ENCODE results near the gene WDR73. TPM values are rescaled to one million over a fixed set of nuclear protein-coding genes. Genes with fewer than 3 reads are reported as not detected.

The WDR73 gene
- total RNA-seq, 2 donors from 2014 or later: 15.3 to 24.3 TPM

DNA sequence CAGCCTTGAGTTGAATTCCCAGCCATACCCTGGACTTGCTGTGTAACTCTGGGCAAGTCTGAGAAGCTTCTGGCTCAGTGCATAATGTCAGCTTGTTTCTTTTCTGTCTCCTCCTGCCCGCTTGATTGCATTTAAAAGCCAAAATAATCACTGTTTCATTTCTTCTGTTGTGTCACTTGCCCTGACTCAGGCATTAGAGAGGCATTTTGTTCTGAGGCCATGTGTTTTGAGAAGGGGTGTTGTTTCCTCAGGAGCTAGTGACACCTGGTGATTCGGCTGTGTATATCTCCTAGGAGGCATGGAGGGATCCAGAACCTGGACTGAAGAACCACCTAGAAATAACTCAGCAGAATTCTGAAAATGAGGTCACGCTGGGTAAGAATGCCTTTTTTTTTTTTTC is 16.0 kb downstream of the WDR73 start:
- H3K4me1 ChIP-seq: no peaks in the 10 kb centered on the region
- H3K27me3 ChIP-seq: no peaks in the 10 kb centered on the region
- H3K9ac ChIP-seq (ENCODE audit: low read depth in 2 of 2, low read length in 2 of 2): no peak overlapping the region
- peaks cover 17% of the 10 kb centered on the region for H3K36me3 ChIP-seq
- TF ChIP-seq, protein P1, sequence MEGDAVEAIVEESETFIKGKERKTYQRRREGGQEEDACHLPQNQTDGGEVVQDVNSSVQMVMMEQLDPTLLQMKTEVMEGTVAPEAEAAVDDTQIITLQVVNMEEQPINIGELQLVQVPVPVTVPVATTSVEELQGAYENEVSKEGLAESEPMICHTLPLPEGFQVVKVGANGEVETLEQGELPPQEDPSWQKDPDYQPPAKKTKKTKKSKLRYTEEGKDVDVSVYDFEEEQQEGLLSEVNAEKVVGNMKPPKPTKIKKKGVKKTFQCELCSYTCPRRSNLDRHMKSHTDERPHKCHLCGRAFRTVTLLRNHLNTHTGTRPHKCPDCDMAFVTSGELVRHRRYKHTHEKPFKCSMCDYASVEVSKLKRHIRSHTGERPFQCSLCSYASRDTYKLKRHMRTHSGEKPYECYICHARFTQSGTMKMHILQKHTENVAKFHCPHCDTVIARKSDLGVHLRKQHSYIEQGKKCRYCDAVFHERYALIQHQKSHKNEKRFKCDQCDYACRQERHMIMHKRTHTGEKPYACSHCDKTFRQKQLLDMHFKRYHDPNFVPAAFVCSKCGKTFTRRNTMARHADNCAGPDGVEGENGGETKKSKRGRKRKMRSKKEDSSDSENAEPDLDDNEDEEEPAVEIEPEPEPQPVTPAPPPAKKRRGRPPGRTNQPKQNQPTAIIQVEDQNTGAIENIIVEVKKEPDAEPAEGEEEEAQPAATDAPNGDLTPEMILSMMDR (IDR thresholded peaks at IDR 0.05): no peak
- DNase-seq: no peak
- intact Hi-C loops (cut with DNase I): no loop called here
- no peaks in the 10 kb centered on the region for H3K9me3 ChIP-seq
- H3K4me3 ChIP-seq: no peak overlapping the region
- H3K27ac ChIP-seq: no peak overlapping the region

DNA sequence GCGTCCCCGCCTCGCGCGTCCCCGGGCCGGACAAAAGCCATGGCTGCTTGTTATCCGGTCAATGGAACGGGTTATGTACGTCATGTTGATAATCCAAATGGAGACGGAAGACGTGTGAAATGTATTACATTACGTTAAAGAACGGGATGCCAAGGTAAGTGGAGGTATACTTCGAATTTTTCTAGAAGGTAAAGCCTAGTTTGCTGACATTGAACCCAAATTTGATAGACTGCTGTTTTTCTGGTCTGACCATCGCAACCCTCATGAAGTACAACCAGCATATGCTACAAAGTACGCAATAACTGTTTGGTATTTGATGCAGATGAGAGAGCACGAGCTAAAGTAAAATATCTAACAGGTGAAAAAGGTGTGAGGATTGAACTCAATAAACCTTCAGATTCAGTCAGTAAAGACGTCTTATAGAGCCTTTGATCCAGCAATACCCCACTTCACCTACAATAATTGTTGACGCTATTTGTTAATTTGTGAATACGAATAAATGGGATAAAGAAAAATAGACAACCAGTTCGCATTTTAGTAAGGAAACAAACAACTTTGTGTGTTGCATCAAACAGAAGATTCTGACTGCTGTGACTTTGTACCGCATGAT is 19.8 kb downstream of the WDR73 start:
- Histone ChIP-seq H3K9ac (ENCODE audit: low read depth in 2 of 2, low read length in 2 of 2) (peak overlapping the region; percentile 75 to 82), H3K27me3 (no peaks in the 10 kb centered on the region), H3K4me3 (peak overlapping the region; percentile 52), H3K27ac (peak overlapping the region; percentile 94), H3K36me3 (no peaks in the 10 kb centered on the region), H3K4me1 (peaks cover 12% of the 10 kb centered on the region), H3K9me3 (no peaks in the 10 kb centered on the region)
- TF ChIP-seq, protein P1 (IDR thresholded peaks at IDR 0.05): no peak
- DNase-seq: no peak
- intact Hi-C loops (cut with DNase I): no loop called here

DNA sequence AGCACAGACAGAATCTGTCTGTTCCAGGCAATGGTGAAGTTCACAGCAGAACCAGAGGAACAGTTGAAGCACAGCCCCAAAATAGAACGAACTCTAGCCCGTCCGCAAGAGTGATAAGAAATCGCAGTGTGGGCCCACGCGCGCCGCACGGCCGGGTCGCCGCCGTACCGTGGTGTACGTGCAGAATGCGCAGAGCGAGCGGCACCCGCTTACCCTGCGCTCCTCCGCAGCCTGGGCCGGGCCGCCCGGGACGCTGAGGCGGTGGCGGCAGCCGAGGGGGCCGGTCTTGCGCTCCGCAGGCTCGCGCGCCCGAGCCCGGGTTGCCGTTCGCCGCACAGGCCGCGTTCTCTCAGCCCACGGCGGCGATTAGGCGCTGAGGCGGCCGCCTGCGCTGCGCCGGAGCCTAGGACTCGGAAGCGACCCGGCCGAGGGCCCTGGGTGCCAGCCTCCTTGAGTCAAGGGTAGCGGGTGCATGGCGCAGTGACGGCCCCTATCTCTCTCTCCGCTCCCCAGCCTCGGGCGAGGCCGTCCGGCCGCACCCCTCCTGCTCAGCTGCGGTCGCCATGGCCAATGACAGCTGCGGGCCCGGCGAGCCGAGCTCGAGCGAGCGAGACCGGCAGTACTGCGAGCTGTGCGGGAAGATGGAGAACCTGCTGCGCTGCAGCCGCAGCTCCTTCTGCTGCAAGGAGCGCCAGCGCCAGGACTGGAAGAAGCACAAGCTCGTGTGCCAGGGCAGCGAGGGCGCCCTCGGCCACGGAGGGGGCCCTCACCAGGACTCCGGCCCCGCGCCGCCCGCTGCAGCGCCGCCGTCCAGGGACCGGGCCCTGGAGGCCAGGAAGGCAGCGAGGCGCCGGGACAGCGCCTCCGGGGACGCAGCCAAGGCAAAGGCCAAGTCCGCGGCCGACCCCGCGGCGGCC is 20.5 kb downstream of the WDR73 start:
- intact Hi-C loops (cut with DNase I): no loop called here
- Histone ChIP-seq H3K27ac (peak overlapping the region; percentile 94), H3K36me3 (no peaks in the 10 kb centered on the region), H3K27me3 (no peaks in the 10 kb centered on the region), H3K9me3 (no peaks in the 10 kb centered on the region), H3K4me1 (peaks cover 12% of the 10 kb centered on the region), H3K4me3 (peak overlapping the region; percentile 52), H3K9ac (ENCODE audit: low read depth in 2 of 2, low read length in 2 of 2) (peak overlapping the region; percentile 75 to 82)
- TF ChIP-seq, protein P1 (IDR thresholded peaks at IDR 0.05): no peak
- peak; percentile 75 for DNase-seq

DNA sequence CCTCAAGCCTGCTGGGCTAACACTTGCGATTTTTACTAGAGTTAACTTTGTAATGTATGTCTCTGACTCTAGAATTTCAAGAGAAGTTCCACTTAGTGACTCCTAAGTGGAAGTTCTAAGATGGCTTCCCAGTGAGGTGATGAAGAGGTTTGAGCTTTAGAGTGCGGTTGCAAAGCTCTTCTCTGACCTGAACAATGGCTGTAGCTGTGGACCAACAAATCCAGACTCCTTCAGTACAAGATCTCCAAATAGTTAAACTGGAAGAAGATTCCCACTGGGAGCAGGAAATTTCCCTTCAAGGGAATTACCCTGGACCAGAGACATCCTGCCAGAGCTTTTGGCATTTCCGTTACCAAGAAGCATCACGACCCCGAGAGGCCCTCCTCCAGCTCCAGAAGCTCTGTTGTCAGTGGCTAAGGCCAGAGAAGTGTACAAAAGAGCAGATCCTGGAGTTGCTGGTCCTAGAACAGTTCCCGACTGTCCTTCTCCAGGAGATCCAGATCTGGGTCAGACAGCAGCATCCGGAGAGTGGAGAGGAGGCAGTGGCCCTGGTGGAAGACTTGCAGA is 22.3 kb downstream of the WDR73 start:
- Histone ChIP-seq H3K9me3 (no peaks in the 10 kb centered on the region), H3K4me1 (peaks cover 12% of the 10 kb centered on the region), H3K36me3 (no peaks in the 10 kb centered on the region), H3K4me3 (peak overlapping the region; percentile 52), H3K27ac (peak overlapping the region; percentile 81), H3K9ac (ENCODE audit: low read depth in 2 of 2, low read length in 2 of 2) (peak overlapping the region; percentile 75 to 78), H3K27me3 (no peaks in the 10 kb centered on the region)
- DNase-seq: no peak
- intact Hi-C loops (cut with DNase I): no loop called here
- TF ChIP-seq, protein P1 (IDR thresholded peaks at IDR 0.05): no peak

DNA sequence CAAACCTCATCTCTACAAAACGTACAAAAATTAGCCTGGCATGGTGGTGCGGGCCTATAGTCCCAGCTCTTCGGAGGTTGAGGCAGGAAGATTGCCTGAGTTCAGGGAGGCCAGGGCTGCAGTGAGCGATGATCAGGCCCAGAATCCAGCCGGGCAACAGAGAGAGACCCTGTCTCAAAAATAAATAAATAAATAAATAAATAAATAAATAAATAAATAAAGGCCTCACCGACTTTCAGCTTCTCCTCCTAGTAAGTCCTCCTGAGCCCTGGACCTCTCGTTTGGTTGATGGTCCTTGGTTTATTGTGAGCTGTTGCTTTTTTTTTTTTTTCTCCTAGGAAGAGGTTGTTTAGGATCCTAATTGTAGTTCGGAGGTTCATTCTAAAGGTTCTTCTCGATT is 25.1 kb downstream of the WDR73 start:
- Histone ChIP-seq H3K4me3 (no peak overlapping the region), H3K4me1 (peaks cover 12% of the 10 kb centered on the region), H3K9ac (ENCODE audit: low read depth in 2 of 2, low read length in 2 of 2) (no peak overlapping the region), H3K36me3 (no peaks in the 10 kb centered on the region), H3K27ac (no peak overlapping the region), H3K27me3 (no peaks in the 10 kb centered on the region), H3K9me3 (no peaks in the 10 kb centered on the region)
- intact Hi-C loops (cut with DNase I): no loop called here
- TF ChIP-seq, protein P1 (IDR thresholded peaks at IDR 0.05): no peak
- DNase-seq: no peak

All from colonic mucosa (tissue), 4 donors.